ENCODE results near the gene FGF21.
"Not testable (repeated sequence)": the region's sequence is repeated elsewhere in the genome, so short reads cannot be mapped to it uniquely, and the experiment has no call there.

The FGF21 gene

DNA sequence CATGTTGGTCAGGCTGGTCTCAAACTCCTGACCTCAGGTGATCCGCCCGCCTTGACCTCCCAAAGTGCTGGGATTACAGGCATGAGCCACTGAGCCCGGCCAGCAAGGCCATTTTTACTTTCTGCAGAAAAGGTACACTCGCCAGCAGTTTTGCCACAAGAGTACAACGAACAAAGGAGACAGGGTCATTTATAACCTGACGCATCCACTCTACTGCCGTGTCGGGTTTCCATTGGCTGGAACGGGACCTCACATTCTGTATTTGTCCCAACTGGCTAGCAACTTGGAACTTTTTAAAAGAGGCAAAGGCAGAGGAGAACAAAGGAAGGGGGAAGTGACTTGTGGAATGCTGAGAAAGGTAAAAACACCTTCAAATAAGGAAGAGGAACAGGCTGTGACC lies 32.0 kb downstream of the FGF21 start:
- DNase-seq (ENCODE audit: low spot score) = not testable (repeated sequence)

DNA sequence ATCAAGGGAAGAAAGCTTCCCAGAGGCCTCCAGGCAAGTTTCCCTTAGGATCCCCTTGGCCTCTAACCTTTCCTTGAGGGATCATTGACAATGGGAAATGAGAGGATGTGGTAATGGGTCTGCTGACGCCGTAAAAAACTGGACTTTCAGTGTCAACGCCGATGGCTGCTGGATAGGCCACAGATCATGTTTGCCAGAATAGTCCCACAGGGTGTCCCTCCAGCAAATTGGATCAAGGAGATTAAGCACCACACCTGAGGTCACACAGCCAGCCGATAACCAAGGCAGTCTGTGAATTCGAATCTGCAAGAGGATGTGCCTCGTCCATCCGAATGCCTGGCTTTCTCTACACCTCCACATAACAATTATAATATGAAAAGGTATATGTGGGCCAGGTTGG lies 37.9 kb downstream of the FGF21 start:
- no peak for DNase-seq (ENCODE audit: low spot score)

DNA sequence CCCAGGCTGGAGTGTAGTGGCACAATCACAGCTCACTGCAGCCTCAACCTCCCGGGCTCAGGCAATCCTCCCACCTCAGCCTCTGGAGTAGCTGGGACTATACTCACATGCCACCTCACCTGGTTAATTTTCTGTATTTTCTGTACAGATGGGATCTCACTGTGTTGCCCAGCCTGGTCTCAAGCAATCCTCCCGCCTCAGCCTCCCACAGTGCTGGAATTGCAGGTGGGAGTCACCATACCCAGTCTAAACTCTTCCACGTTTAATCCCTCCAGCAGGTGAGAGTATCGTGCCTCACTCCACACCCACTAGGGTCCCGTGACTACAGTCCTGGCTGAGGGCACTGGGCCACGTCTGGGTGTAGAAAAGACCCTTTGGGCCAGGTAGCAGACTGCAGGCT lies 39.0 kb downstream of the FGF21 start:
- no peak for DNase-seq (ENCODE audit: low spot score)

GRCh38 chr19:48795055-48795684 lies 39.8 kb downstream of the FGF21 start:
- DNase-seq (ENCODE audit: low spot score) = peak; percentile 87

- DNase-seq (ENCODE audit: low spot score) = no peak
Measured at GRCh38 chr19:48795685-48796070, 40.4 kb downstream of the FGF21 start.

GRCh38 chr19:48796298-48797083 lies 41.2 kb downstream of the FGF21 start:
- DNase-seq (ENCODE audit: low spot score) = no peak

DNA sequence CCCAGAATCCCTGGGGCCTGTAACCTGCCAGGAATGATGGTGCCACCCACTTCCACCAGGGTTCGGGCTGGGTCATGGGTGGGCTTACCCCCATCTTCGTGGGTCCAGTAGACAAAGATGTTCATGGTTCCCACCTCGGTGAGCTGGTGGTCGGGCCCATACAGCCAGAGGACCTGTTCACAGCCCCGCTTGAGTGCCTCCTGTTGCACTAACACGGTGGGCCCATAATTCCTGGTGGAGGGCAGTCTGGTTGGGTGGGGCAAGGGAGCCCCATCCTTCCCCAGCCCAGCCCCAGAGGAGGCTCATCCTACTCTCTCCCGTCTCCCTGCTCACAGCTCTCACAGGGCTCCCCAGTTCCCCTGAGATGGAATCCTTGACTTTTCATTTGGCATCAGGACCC lies 41.8 kb downstream of the FGF21 start:
- no peak for DNase-seq (ENCODE audit: low spot score)

- no peak for DNase-seq (ENCODE audit: low spot score)
Measured at GRCh38 chr19:48798937-48799336, 43.6 kb downstream of the FGF21 start.

DNA sequence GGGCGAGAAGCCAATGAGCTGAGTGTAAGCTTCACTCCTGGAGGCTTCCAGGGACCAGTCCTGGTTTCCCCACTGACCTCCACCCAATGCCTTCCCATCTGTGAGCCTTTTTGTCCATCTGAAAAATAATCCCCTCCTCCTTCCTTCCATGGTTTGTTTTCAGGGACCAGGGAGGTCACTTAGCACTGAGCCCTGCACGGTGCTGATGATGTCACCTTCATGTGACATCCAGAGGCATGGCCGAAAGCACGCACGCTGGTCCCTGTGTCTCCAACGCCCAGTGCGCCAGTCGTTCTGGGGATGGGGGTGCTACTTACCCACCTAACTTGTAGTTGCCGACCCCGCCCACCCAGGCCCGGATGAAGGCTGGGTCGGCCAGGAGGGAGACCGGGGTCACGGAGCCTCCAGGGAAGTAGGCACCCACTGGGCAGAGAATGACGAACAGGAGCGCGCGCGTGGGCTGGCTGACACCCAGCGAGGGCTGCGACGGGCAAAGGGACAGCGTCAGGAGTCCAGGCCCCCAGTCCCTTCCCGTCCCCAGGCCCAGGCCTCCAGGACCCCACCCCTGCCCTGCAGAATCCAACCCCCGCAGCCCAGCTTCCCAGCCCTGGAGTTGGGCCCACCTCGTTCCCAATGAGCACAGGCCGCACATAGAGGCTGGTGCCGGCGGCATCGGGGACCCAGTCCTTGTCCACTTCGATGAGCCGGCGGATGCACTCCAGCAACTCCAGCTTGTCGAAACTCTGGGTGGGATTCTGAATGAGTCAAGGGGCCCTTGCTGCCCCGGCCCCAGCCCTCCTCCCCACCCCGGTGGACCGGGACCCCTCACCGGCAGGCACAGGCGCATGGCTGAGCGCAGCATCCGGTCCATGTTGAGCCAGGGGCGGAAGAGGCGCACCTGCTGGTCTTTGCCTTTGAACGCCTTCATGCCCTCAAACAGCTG lies 44.3 kb downstream of the FGF21 start:
- no peak for DNase-seq (ENCODE audit: low spot score)

DNA sequence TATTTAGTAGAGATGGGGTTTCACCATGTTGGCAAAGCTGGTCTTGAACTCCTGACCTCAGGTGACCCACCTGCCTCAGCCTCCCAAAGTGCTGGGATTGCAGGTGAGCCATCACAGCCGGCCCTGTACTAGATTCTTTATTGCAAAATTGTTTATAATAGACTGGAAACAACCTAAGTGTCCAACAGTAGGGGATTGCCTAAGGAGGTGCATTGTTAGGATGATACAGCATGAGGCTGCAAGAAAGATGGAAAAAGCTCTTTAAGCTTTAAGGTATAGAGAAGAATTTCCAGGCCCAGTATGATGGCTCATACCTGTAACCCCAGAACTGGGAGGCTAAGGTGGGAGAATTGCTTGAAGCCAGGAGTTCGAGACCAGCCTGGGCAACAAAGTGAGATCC lies 47.3 kb downstream of the FGF21 start:
- no peak for DNase-seq (ENCODE audit: low spot score)

GRCh38 chr19:48804496-48804895 lies 49.2 kb downstream of the FGF21 start:
- no peak for DNase-seq (ENCODE audit: low spot score)

- DNase-seq (ENCODE audit: low spot score) = no peak
Measured at GRCh38 chr19:48805452-48805851, 50.1 kb downstream of the FGF21 start.

DNA sequence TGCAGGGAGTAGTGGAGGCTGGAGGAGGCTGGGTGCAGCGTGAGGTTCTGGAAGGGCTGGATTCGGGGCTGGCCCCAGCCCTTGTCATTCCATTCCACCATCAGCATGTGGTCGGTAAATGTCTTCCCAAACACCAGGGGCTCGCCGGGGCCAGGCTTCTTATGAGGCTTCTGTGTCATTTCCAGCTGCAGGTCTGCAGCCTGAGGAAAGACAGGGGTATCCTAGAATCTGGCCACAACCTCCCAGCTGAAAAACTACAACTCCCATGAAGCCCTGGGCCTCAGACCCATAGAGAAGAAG lies 51.1 kb downstream of the FGF21 start:
- DNase-seq (ENCODE audit: low spot score) = no peak

- DNase-seq (ENCODE audit: low spot score) = peak; percentile 52
Measured at GRCh38 chr19:48806818-48807589, 51.7 kb downstream of the FGF21 start.

- no peak for DNase-seq (ENCODE audit: low spot score)
Measured at GRCh38 chr19:48807590-48808308, 52.4 kb downstream of the FGF21 start.
